ENCODE results near the gene KCNB1. TPM values are rescaled to one million over a fixed set of nuclear protein-coding genes. Genes with fewer than 3 reads are reported as not detected.

The KCNB1 gene
- total RNA-seq (2022; extraction: Qiagen RNA extraction; ENCODE audit: low read depth), result 0.16 to 0.51 TPM (median 0.23 TPM) in 5 replicates

GRCh38 chr20:49482621-49483017 is at the start of gene KCNB1:
Gene KCNB1 (minus strand): TSS chr20:49482668. CDS start chr20:49482480, 188 bp downstream.

Other genes with a start within 250 kb of the KCNB1 start
- 23.1 to 27.0 TPM (median 24.7 TPM) in 5 replicates for gene ZNFX1, start 204.6 kb downstream of the KCNB1 start, total RNA-seq (2022; extraction: Qiagen RNA extraction; ENCODE audit: low read depth)
- 0.07 TPM in 2 of 5 replicates, not detected in the others for gene PTGIS, start 85.5 kb upstream of the KCNB1 start, total RNA-seq (2022; extraction: Qiagen RNA extraction; ENCODE audit: low read depth)
- 43.6 to 64.7 TPM (median 62.5 TPM) in 5 replicates for gene B4GALT5, start 231.2 kb upstream of the KCNB1 start, total RNA-seq (2022; extraction: Qiagen RNA extraction; ENCODE audit: low read depth)